ENCODE results near the gene MYADM.

GRCh38 chr19:53894707-53895106 lies 27.0 kb downstream of the MYADM start:
- TF ChIP-seq, protein P1, sequence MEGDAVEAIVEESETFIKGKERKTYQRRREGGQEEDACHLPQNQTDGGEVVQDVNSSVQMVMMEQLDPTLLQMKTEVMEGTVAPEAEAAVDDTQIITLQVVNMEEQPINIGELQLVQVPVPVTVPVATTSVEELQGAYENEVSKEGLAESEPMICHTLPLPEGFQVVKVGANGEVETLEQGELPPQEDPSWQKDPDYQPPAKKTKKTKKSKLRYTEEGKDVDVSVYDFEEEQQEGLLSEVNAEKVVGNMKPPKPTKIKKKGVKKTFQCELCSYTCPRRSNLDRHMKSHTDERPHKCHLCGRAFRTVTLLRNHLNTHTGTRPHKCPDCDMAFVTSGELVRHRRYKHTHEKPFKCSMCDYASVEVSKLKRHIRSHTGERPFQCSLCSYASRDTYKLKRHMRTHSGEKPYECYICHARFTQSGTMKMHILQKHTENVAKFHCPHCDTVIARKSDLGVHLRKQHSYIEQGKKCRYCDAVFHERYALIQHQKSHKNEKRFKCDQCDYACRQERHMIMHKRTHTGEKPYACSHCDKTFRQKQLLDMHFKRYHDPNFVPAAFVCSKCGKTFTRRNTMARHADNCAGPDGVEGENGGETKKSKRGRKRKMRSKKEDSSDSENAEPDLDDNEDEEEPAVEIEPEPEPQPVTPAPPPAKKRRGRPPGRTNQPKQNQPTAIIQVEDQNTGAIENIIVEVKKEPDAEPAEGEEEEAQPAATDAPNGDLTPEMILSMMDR (tag by site-specific recombination; IDR thresholded peaks at IDR 0.05), result no peak
- TF ChIP-seq, protein P2, sequence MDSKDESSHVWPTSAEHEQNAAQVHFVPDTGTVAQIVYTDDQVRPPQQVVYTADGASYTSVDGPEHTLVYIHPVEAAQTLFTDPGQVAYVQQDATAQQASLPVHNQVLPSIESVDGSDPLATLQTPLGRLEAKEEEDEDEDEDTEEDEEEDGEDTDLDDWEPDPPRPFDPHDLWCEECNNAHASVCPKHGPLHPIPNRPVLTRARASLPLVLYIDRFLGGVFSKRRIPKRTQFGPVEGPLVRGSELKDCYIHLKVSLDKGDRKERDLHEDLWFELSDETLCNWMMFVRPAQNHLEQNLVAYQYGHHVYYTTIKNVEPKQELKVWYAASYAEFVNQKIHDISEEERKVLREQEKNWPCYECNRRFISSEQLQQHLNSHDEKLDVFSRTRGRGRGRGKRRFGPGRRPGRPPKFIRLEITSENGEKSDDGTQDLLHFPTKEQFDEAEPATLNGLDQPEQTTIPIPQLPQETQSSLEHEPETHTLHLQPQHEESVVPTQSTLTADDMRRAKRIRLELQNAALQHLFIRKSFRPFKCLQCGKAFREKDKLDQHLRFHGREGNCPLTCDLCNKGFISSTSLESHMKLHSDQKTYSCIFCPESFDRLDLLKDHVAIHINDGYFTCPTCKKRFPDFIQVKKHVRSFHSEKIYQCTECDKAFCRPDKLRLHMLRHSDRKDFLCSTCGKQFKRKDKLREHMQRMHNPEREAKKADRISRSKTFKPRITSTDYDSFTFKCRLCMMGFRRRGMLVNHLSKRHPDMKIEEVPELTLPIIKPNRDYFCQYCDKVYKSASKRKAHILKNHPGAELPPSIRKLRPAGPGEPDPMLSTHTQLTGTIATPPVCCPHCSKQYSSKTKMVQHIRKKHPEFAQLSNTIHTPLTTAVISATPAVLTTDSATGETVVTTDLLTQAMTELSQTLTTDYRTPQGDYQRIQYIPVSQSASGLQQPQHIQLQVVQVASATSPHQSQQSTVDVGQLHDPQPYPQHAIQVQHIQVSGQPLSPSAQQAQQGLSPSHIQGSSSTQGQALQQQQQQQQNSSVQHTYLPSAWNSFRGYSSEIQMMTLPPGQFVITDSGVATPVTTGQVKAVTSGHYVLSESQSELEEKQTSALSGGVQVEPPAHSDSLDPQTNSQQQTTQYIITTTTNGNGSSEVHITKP (tag by site-specific recombination; IDR thresholded peaks at IDR 0.05), result no peak
- no peak for TF ChIP-seq ELK4 (IDR thresholded peaks at IDR 0.05; ENCODE audit: borderline replicate concordance, low read depth, low read length)
- TF ChIP-seq, protein P3, sequence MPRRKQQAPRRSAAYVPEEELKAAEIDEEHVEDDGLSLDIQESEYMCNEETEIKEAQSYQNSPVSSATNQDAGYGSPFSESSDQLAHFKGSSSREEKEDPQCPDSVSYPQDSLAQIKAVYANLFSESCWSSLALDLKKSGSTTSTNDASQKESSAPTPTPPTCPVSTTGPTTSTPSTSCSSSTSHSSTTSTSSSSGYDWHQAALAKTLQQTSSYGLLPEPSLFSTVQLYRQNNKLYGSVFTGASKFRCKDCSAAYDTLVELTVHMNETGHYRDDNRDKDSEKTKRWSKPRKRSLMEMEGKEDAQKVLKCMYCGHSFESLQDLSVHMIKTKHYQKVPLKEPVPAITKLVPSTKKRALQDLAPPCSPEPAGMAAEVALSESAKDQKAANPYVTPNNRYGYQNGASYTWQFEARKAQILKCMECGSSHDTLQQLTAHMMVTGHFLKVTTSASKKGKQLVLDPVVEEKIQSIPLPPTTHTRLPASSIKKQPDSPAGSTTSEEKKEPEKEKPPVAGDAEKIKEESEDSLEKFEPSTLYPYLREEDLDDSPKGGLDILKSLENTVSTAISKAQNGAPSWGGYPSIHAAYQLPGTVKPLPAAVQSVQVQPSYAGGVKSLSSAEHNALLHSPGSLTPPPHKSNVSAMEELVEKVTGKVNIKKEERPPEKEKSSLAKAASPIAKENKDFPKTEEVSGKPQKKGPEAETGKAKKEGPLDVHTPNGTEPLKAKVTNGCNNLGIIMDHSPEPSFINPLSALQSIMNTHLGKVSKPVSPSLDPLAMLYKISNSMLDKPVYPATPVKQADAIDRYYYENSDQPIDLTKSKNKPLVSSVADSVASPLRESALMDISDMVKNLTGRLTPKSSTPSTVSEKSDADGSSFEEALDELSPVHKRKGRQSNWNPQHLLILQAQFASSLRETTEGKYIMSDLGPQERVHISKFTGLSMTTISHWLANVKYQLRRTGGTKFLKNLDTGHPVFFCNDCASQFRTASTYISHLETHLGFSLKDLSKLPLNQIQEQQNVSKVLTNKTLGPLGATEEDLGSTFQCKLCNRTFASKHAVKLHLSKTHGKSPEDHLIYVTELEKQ (tag by site-specific recombination; IDR thresholded peaks at IDR 0.05; ENCODE audit: borderline replicate concordance), result no peak
- TF ChIP-seq MYNN (tag by site-specific recombination; IDR thresholded peaks at IDR 0.05; ENCODE audit: borderline replicate concordance), result no peak
- TF ChIP-seq PATZ1 (tag by site-specific recombination; IDR thresholded peaks at IDR 0.05), result no peak
- no peak for TF ChIP-seq KLF16 (tag by site-specific recombination; IDR thresholded peaks at IDR 0.05)
